GM21526 (cell line): ENCODE results near the gene RYR2.
"Not testable (repeated sequence)": the region's sequence is repeated elsewhere in the genome, so short reads cannot be mapped to it uniquely, and the experiment has no call there.

Experiments
- ATAC-seq: cut with Tn5 transposase; IDR thresholded peaks from one replicate; pipeline ENCODE4 v1.9.1; 2021; ENCODE audit warnings: moderate library complexity; ENCODE audit not compliant: unreplicated experiment, low FRiP score

The RYR2 gene

GRCh38 chr1:237239248-237239647 is 197.3 kb downstream of the RYR2 start:
- no peak for ATAC-seq

- no peak for ATAC-seq
These were observed 199.1 kb downstream of the RYR2 start for GRCh38 chr1:237241038-237241437.

DNA sequence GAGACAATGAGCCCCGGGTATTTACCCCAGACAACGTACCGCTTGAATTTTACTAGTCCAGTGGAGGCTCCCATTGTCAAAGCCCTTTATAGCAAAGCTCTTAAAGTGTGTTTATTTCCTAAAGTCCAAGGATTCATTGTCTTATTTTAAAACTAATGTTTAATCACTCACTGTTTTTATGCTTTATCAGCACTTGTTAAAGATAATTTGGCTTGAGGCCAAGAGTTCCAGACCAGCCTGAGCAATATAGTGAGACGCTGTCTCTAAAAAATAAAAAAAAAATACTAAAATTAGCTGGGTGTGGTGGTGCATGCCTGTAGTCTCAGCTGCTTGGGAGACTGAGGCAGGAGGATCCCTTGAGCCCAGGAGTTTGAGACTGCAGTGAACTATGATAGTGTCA is 202.8 kb downstream of the RYR2 start:
- no peak for ATAC-seq

DNA sequence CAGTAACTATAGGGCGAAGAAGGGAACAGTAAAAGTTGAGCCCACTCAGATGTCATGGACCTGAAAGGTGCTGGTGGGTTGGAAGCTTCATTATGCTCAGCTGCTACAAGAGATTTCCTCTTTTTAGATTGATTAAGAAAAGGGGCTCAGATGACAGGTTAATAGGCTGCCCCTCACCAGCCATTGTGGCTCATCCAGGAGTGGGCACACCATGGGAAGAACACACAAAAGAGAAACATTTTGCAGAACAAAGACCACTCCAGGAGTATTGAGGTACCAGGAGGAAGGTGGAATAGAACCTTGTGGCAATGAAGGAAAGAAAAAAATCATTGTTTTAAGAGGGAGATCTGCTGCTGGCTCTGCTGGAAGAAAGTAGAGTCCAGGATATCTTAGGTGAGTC is 205.5 kb downstream of the RYR2 start:
- no peak for ATAC-seq

- no peak for ATAC-seq
These were observed 207.1 kb downstream of the RYR2 start for GRCh38 chr1:237249120-237249519.

- ATAC-seq = no peak
These were observed 208.1 kb downstream of the RYR2 start for GRCh38 chr1:237250055-237250454.

- ATAC-seq = no peak
These were observed 213.1 kb downstream of the RYR2 start for GRCh38 chr1:237255071-237255470.

GRCh38 chr1:237258871-237259270 is 216.9 kb downstream of the RYR2 start:
- no peak for ATAC-seq

GRCh38 chr1:237261198-237261597 is 219.2 kb downstream of the RYR2 start:
- no peak for ATAC-seq

- ATAC-seq = no peak
These were observed 225.8 kb downstream of the RYR2 start for GRCh38 chr1:237267743-237268142.

- peak; percentile 50 for ATAC-seq
These were observed 228.0 kb downstream of the RYR2 start for GRCh38 chr1:237269938-237270337.

DNA sequence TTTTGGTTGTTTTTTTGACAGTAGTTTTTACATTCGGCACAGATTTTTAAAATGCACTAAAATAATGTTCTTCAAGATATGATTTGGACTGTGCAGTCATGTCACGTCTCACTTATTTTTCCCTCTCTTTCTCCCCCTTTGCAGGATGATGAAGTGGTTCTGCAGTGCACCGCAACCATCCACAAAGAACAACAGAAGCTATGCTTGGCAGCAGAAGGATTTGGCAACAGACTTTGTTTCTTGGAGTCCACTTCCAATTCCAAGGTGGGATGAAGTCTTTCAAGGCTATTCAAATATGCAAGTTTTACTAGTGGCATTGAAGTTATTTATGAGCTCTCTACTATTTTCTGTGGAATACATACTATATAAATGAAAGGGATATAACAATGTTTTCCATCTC is 228.4 kb downstream of the RYR2 start:
- ATAC-seq = no peak

DNA sequence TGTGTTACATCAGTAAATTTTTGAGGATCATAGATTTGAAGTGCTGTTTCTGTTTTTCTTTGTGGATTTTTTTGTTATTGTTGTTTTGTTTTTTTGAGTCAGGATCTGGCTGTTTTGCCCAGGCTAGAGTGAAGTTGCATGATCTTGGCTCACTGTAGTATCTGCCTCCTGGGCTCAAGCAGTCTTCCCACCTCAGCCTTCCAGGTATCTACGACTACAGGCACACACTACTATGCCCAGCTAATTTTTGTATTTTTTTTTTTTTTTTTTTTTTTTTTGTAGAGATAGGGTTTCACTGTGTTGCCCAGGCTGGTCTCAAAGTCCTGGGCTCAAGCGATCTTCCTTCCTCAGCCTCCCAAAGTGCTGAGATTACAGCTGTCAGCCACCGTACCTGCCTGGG is 236.0 kb downstream of the RYR2 start:
- ATAC-seq = not testable (repeated sequence)

- no peak for ATAC-seq
These were observed 237.6 kb downstream of the RYR2 start for GRCh38 chr1:237279629-237280028.

DNA sequence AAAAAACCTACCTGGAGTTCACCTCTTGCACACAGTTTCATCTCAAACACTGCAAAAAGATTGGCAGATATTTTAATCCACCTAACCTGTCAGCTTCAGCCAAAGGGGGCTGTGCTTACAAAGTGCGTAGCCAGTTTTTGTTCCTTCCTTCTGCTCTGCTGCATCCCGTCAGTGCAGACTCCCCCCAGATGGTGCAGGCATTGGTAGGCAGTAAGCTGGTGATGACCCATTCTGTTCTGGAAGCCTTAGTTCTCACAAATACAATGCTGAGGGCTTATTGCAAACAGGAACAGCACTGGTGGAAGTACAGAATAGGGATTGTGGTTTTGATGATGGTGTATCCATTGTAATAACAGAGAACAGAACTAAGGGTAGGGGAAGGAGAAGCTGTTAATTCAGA is 239.5 kb downstream of the RYR2 start:
- ATAC-seq = no peak

DNA sequence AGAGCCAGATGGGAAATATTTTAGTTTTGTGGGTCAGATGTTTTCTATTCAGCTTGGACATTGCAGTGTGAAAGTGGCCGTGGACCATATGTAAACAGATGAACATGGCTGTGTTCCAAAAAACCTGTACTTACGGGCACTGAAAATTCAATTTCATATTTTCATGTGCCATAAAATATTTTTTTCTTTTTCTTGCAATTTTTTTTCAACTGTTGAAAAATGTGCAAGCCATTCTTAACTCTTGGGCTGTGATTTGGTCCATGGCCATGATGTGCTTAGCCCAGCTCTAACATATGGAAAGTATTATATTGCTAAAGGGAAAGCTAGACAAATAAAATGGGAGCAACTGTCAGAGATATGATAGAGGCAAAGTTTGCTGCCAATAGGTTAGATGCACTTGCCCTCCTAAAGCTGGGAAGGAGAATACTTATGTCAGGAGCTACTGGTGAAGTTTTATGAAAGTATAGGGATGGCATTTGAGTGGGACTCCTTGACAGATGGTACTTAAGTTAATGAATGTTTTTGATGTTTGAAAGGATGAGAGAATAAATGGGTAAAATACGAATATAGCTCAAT is 240.3 kb downstream of the RYR2 start:
- ATAC-seq = no peak

DNA sequence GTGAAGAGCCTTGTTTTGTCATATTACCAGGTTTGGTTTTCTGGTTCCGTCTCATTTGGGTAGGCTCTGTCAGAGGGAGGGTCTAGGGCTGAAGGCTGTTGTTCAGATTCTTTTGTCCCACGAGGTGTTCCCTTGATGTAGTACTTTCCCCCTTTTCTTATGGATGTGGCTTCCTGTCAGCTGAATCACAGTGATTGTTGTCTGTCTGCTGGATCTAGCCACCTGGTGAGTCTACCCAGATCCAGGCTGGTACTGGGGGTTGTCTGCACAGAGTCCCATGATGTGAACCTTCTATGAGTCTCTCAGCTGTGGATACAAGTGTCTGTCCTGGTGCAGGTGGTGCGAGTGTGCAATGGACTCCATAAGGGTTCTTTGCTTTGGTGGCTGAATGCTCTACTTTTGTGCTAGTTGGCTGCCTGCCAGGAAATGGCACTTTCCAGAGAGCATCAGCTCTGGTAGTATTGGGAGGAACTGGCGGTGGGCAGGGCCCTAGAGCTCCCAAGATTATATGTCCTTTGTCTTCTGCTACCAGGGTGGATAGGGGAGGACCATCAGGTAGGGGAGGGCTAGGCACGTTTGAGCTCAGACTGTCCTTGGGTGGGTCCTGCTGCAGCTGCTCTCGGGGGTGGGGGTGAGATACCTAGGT is 246.0 kb downstream of the RYR2 start:
- ATAC-seq = no peak

- no peak for ATAC-seq
These were observed 251.8 kb downstream of the RYR2 start for GRCh38 chr1:237293804-237294203.

DNA sequence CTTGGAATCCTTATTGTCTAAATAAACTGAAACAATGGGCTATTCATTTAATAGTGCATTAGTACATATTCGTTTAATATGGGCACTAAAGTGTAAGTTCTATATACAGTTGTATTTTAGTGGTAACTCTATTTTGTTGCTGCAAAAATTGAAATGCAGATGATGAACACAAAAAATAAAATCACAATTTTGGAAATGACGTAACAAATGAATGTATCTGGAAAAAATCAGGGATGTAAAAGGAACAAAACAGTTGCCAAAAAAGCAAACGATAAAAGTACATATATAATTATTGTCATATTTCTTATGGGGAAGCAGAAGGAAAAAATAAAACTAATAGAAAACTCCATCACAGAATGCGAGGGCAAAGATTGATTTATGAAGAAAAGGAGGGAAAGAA is 254.9 kb downstream of the RYR2 start:
- ATAC-seq = no peak

DNA sequence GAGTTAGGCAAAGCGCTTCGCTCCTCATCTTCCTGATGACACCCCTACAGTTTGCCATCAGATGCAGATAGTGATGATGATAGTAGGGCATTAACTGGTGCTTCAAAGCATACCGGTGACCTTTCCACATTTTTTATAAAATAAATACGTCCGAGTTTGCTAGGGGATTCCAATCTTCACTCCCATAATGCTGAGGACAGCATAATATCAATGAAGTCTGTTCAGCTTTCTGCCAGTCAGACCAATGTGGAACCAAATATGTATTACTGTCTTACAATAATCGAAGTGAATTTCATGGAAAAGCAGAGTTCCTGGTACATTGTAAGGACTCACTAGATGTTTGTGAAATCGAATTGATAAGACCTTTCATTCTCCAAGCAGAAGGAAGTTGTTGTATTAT is 258.7 kb downstream of the RYR2 start:
- no peak for ATAC-seq

DNA sequence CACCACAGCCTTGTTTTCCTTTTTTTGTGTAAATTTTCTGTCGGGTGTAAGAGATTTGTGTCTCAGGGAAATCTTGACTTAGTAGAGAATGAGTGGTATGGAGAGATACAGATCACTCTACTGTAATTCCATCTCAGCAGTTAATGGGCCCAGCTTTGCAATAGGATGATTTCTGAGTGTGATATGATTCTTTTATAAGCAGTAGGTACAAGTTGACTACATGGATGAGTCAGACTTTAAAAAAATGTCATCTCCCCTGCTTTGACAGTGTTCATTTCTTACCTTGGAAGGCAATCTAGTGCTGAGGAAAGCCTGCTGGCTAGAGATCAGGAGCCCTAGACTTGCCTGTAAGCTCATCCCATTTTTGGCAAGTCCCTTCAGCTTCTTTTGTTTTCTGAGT is 261.9 kb downstream of the RYR2 start:
- no peak for ATAC-seq

DNA sequence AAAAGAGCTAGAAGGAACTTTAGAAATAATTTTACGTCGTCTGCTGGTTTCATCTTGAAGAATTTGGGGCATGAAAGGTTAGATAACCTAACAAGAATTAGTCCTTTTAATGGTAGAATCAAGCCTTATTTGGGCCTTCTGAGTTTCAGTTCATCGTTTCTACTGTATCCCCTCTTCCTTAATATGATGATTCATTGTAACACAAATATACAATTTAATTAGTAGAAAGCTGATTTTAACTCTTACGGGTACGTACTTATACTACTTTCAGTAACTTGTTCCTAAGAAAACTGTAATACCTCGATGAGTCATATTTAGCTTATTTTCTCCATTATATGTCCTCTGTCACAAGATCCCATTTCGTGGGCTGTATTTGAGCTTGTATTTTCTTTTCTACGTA is 264.7 kb downstream of the RYR2 start:
- no peak for ATAC-seq
